WTC11 (cell line): ENCODE data around the gene ZNF419.

Experiments
- CTCF ChIP-seq: fragments of 200-600 bp; IDR thresholded peaks from 2 replicates; pipeline ENCODE4 v1.8.0; 2022; ENCODE audit warnings: antibody characterized with exemption
- KAT7 ChIP-seq: sonication (generic); formaldehyde crosslinking; IDR thresholded peaks from 2 replicates; pipeline ENCODE4 v1.8.1; 2023; ENCODE audit warnings: missing genetic modification reagents, mild to moderate bottlenecking, borderline replicate concordance
- ZNF281 ChIP-seq: sonication (generic); formaldehyde crosslinking; IDR thresholded peaks from 2 replicates; pipeline ENCODE4 v1.8.0; 2023; ENCODE audit warnings: mild to moderate bottlenecking, missing genetic modification reagents

GRCh38 chr19:57452307-57452706 lies 35.2 kb upstream of the ZNF419 start:
- TF ChIP-seq KAT7 (CRISPR knock-in tag) (no peak), CTCF (no peak), ZNF281 (CRISPR knock-in tag) (no peak)
